IPS DF 6.9 (cell line): ENCODE results near the gene RASGRF1.

Source experiments
- DNase-seq: peaks from one replicate; pipeline ENCODE4 v3.0.0-alpha.2; 2013; ENCODE audit warnings: low read depth, low spot score
- H3K27ac ChIP-seq: one replicate; pipeline ENCODE4 v1.5.1; 2013; ENCODE audit warnings: low read length, control low read depth
- H3K27me3 ChIP-seq: 2 replicates; pipeline ENCODE4 v1.6.1; 2013; ENCODE audit warnings: mild to moderate bottlenecking, low read length; ENCODE audit not compliant: control insufficient read depth, insufficient read depth
- H3K36me3 ChIP-seq: 2 replicates; pipeline ENCODE4 v1.6.1; 2013; ENCODE audit warnings: low read length; ENCODE audit not compliant: control insufficient read depth, insufficient read depth
- H3K4me1 ChIP-seq: 2 replicates; pipeline ENCODE4 v1.6.1; 2013; ENCODE audit warnings: low read length; ENCODE audit not compliant: control insufficient read depth, insufficient read depth
- H3K4me3 ChIP-seq: 2 replicates; pipeline ENCODE4 v1.5.1; 2013; ENCODE audit warnings: mild to moderate bottlenecking, low read length
- H3K9me3 ChIP-seq: 2 replicates; pipeline ENCODE4 v1.6.1; 2013; ENCODE audit warnings: low read length, inconsistent platforms; ENCODE audit not compliant: control insufficient read depth, insufficient read depth
- WGBS: extraction: QIAGEN DNeasy Blood & Tissue Kit; methylation state at CpG from one replicate; pipeline ENCODE4 v1.1.7; 2013; ENCODE audit warnings: mixed read lengths, missing lambda C conversion rate; ENCODE audit not compliant: insufficient read length, insufficient coverage; 5-methylcytosine and 5-hydroxymethylcytosine counted together

RASGRF1 gene

GRCh38 chr15:78981532-78982313, 108.9 kb downstream of the RASGRF1 start:
- no peak for DNase-seq
- no CpG with 5 or more reads among the region's 11 CpGs for WGBS
- no peaks in the 10 kb centered on the region for H3K27me3 ChIP-seq
- no peaks in the 10 kb centered on the region for H3K36me3 ChIP-seq
- H3K27ac ChIP-seq, result no peak overlapping the region
- no peak overlapping the region for H3K4me3 ChIP-seq
- no peaks in the 10 kb centered on the region for H3K9me3 ChIP-seq
- 0 out of 2 replicates have a peak, but pooled peaks cover 1% of the 10 kb centered on the region for H3K4me1 ChIP-seq

GRCh38 chr15:78979456-78980320, 110.9 kb downstream of the RASGRF1 start:
- DNase-seq, result peak; percentile 90
- Histone ChIP-seq H3K4me1 (0 out of 2 replicates have a peak, but pooled peaks cover 1% of the 10 kb centered on the region), H3K4me3 (no peak overlapping the region), H3K9me3 (no peaks in the 10 kb centered on the region), H3K27me3 (no peaks in the 10 kb centered on the region), H3K36me3 (no peaks in the 10 kb centered on the region), H3K27ac (no peak overlapping the region)
- WGBS, result no CpG with 5 or more reads among the region's 17 CpGs

GRCh38 chr15:78978601-78979179, 111.9 kb downstream of the RASGRF1 start:
- Histone ChIP-seq H3K9me3 (no peaks in the 10 kb centered on the region), H3K27me3 (no peaks in the 10 kb centered on the region), H3K27ac (no peak overlapping the region), H3K4me3 (no peak overlapping the region), H3K36me3 (no peaks in the 10 kb centered on the region), H3K4me1 (0 out of 2 replicates have a peak, but pooled peaks cover 1% of the 10 kb centered on the region)
- DNase-seq, result no peak
- WGBS, result no CpG with 5 or more reads among the region's 19 CpGs

- Histone ChIP-seq H3K27ac (no peak overlapping the region), H3K4me3 (no peak overlapping the region), H3K27me3 (no peaks in the 10 kb centered on the region), H3K36me3 (no peaks in the 10 kb centered on the region), H3K9me3 (no peaks in the 10 kb centered on the region), H3K4me1 (0 out of 2 replicates have a peak, but pooled peaks cover 1% of the 10 kb centered on the region)
- no peak for DNase-seq
- no CpG with 5 or more reads among the region's 10 CpGs for WGBS
Observed at GRCh38 chr15:78977591-78978347, 112.8 kb downstream of the RASGRF1 start.

GRCh38 chr15:78977091-78977571, 113.4 kb downstream of the RASGRF1 start:
- 0 out of 2 replicates have a peak, but pooled peaks cover 1% of the 10 kb centered on the region for H3K4me1 ChIP-seq
- WGBS, result no CpG with 5 or more reads among the region's 4 CpGs
- no peak overlapping the region for H3K27ac ChIP-seq
- H3K4me3 ChIP-seq, result no peak overlapping the region
- H3K9me3 ChIP-seq, result no peaks in the 10 kb centered on the region
- H3K36me3 ChIP-seq, result no peaks in the 10 kb centered on the region
- no peak for DNase-seq
- no peaks in the 10 kb centered on the region for H3K27me3 ChIP-seq

GRCh38 chr15:78976691-78977090, 113.9 kb downstream of the RASGRF1 start:
- Histone ChIP-seq H3K9me3 (no peaks in the 10 kb centered on the region), H3K4me1 (0 out of 2 replicates have a peak, but pooled peaks cover 1% of the 10 kb centered on the region), H3K4me3 (no peak overlapping the region), H3K27ac (no peak overlapping the region), H3K36me3 (no peaks in the 10 kb centered on the region), H3K27me3 (no peaks in the 10 kb centered on the region)
- WGBS, result no CpG with 5 or more reads among the region's 7 CpGs
- DNase-seq, result no peak

- WGBS, result no CpG with 5 or more reads among the region's 7 CpGs
- H3K4me1 ChIP-seq, result peaks cover 1% of the 10 kb centered on the region; the same call in 1 of the 2 replicates
- H3K27me3 ChIP-seq, result no peaks in the 10 kb centered on the region
- no peak overlapping the region for H3K4me3 ChIP-seq
- no peak for DNase-seq
- H3K36me3 ChIP-seq, result no peaks in the 10 kb centered on the region
- H3K9me3 ChIP-seq, result no peaks in the 10 kb centered on the region
- H3K27ac ChIP-seq, result no peak overlapping the region
Observed at GRCh38 chr15:78974272-78974918, 116.2 kb downstream of the RASGRF1 start.

- no peak for DNase-seq
- H3K4me3 ChIP-seq, result no peak overlapping the region
- H3K36me3 ChIP-seq, result no peaks in the 10 kb centered on the region
- no peaks in the 10 kb centered on the region for H3K9me3 ChIP-seq
- H3K4me1 ChIP-seq, result peaks cover 1% of the 10 kb centered on the region; the same call in 1 of the 2 replicates
- H3K27ac ChIP-seq, result no peak overlapping the region
- no peaks in the 10 kb centered on the region for H3K27me3 ChIP-seq
- WGBS, result no CpG with 5 or more reads among the region's 5 CpGs
Observed at GRCh38 chr15:78969687-78970349, 120.8 kb downstream of the RASGRF1 start.

- peak; percentile 33 for DNase-seq
- no peaks in the 10 kb centered on the region for H3K36me3 ChIP-seq
- no peaks in the 10 kb centered on the region for H3K9me3 ChIP-seq
- peaks cover 1% of the 10 kb centered on the region; the same call in 1 of the 2 replicates for H3K4me1 ChIP-seq
- H3K27ac ChIP-seq, result no peak overlapping the region
- no peaks in the 10 kb centered on the region for H3K27me3 ChIP-seq
- WGBS, result no CpG with 5 or more reads among the region's 5 CpGs
- no peak overlapping the region for H3K4me3 ChIP-seq
Observed at GRCh38 chr15:78968539-78969271, 121.9 kb downstream of the RASGRF1 start.
